Measurements from ENCODE around the gene RGL1.

DNA sequence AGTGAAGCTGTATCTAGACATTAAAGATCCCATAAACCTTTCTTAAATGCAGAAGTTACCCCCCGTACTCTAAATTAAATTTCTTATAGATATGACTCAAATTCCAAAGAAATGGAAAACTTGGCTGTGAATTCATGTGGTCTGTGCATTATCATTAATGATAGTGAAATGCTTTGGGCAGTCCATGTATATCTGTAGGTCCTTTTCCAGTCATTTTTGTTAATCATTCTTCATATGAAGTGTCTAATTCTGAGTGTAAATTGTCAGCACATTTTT lies 89.3 kb downstream of the RGL1 start:
- TF ChIP-seq, protein P1, sequence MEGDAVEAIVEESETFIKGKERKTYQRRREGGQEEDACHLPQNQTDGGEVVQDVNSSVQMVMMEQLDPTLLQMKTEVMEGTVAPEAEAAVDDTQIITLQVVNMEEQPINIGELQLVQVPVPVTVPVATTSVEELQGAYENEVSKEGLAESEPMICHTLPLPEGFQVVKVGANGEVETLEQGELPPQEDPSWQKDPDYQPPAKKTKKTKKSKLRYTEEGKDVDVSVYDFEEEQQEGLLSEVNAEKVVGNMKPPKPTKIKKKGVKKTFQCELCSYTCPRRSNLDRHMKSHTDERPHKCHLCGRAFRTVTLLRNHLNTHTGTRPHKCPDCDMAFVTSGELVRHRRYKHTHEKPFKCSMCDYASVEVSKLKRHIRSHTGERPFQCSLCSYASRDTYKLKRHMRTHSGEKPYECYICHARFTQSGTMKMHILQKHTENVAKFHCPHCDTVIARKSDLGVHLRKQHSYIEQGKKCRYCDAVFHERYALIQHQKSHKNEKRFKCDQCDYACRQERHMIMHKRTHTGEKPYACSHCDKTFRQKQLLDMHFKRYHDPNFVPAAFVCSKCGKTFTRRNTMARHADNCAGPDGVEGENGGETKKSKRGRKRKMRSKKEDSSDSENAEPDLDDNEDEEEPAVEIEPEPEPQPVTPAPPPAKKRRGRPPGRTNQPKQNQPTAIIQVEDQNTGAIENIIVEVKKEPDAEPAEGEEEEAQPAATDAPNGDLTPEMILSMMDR (IDR thresholded peaks at IDR 0.05; ENCODE audit: poor library complexity), result no peak
- TF ChIP-seq EZH2 (IDR thresholded peaks at IDR 0.05; ENCODE audit: borderline replicate concordance), result no peak
